ENCODE data around the gene RAP1GDS1. TPM values are rescaled to one million over a fixed set of nuclear protein-coding genes. Genes with fewer than 3 reads are reported as not detected.

Gene RAP1GDS1
- total RNA-seq, 1 donor from 2014 or later = 66.3 TPM

DNA sequence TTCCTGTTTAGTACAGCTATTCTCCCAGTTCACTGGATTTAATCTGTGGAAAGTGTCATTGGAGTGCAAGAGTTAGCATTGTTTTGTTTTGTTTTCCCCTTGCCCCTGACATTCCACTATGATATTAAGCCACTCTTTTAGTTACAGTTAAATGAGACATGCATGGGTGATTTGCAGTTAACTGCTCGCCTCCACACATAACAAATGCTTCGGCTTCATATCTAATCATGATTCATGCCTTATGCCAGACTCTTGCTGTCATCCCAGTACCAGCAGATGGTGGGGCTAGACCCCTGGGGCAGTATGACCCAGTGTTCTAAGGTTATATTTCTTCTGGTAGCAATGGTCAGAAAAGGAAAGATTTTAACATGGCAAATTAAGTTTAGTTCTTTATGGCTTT lies 80.1 kb downstream of the RAP1GDS1 start:
- Histone ChIP-seq H3K4me3 (ENCODE audit: low read depth, low read length) (no peak overlapping the region), H3K36me3 (ENCODE audit: control insufficient read depth, insufficient read depth, low read length) (no peaks in the 10 kb centered on the region), H3K27me3 (ENCODE audit: control insufficient read depth, insufficient read depth, low read length) (no peaks in the 10 kb centered on the region)
- TF ChIP-seq, protein P1, sequence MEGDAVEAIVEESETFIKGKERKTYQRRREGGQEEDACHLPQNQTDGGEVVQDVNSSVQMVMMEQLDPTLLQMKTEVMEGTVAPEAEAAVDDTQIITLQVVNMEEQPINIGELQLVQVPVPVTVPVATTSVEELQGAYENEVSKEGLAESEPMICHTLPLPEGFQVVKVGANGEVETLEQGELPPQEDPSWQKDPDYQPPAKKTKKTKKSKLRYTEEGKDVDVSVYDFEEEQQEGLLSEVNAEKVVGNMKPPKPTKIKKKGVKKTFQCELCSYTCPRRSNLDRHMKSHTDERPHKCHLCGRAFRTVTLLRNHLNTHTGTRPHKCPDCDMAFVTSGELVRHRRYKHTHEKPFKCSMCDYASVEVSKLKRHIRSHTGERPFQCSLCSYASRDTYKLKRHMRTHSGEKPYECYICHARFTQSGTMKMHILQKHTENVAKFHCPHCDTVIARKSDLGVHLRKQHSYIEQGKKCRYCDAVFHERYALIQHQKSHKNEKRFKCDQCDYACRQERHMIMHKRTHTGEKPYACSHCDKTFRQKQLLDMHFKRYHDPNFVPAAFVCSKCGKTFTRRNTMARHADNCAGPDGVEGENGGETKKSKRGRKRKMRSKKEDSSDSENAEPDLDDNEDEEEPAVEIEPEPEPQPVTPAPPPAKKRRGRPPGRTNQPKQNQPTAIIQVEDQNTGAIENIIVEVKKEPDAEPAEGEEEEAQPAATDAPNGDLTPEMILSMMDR (IDR thresholded peaks at IDR 0.05; ENCODE audit: insufficient read depth, low read length, severe bottlenecking) = no peak
- DNase-seq (ENCODE audit: low read depth) = no peak
- no peak for FAIRE-seq

DNA sequence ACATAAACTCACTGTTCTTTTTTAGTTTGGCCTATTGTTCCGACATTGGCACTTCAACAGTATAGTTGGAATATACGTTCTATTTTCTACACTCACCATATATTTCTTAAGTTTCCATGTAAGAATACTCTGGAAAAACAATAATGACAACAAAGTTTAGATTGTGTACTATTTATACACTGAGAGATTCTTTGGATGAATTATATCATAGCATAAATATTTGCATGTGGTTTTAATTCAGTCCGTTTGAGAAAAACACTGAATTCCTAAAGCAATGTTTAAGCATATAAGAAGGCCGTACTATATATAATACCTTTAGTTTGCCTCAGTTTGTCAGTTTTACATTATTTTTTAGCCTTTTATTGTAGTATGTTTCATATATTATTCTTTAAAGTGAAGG lies 82.4 kb downstream of the RAP1GDS1 start:
- TF ChIP-seq, protein P1 (IDR thresholded peaks at IDR 0.05; ENCODE audit: insufficient read depth, low read length, severe bottlenecking) = no peak
- no peak for DNase-seq (ENCODE audit: low read depth)
- Histone ChIP-seq H3K4me3 (ENCODE audit: low read depth, low read length) (no peak overlapping the region), H3K27me3 (ENCODE audit: control insufficient read depth, insufficient read depth, low read length) (no peaks in the 10 kb centered on the region), H3K36me3 (ENCODE audit: control insufficient read depth, insufficient read depth, low read length) (no peaks in the 10 kb centered on the region)
- no peak for FAIRE-seq

DNA sequence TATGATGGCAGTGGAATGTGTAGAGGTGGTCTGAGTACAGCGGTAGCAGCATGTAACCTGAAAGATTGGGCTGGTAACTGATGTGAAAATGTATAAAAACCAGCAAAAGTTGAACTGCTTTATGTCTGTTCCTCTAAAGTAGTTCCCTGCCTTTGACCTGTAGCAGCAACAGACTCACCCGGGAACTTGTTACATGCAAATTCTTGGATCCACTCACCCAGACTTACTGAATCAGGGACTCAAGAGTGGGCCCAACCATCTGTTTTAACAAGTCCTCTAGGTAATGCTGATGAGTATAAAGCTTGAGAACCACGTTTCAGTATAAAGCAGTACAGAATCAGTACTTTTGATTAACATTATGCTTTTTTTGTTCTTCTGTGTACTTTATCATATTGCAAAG lies 84.7 kb downstream of the RAP1GDS1 start:
- H3K4me3 ChIP-seq (ENCODE audit: low read depth, low read length) = no peak overlapping the region
- no peak for DNase-seq (ENCODE audit: low read depth)
- FAIRE-seq = no peak
- H3K27me3 ChIP-seq (ENCODE audit: control insufficient read depth, insufficient read depth, low read length) = no peaks in the 10 kb centered on the region
- TF ChIP-seq, protein P1 (IDR thresholded peaks at IDR 0.05; ENCODE audit: insufficient read depth, low read length, severe bottlenecking) = no peak
- no peaks in the 10 kb centered on the region for H3K36me3 ChIP-seq (ENCODE audit: control insufficient read depth, insufficient read depth, low read length)

DNA sequence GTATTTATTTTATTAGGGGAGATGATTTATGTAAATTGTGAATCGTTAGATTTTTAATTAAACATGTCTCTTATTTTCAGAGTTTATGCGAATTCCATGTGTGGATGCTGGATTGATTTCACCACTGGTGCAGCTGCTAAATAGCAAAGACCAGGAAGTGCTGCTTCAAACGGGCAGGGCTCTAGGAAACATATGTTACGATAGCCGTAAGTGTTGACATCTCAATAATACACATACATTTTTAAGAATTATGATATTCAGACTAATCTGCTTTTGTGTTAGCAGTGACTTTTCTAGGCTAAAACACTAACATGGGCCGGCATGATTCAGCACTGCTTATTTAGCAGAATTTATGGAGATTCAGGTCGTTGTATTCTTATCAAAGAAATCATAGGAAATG lies 91.2 kb downstream of the RAP1GDS1 start:
- DNase-seq (ENCODE audit: low read depth) = no peak
- no peak for FAIRE-seq
- TF ChIP-seq, protein P1 (IDR thresholded peaks at IDR 0.05; ENCODE audit: insufficient read depth, low read length, severe bottlenecking) = no peak

DNA sequence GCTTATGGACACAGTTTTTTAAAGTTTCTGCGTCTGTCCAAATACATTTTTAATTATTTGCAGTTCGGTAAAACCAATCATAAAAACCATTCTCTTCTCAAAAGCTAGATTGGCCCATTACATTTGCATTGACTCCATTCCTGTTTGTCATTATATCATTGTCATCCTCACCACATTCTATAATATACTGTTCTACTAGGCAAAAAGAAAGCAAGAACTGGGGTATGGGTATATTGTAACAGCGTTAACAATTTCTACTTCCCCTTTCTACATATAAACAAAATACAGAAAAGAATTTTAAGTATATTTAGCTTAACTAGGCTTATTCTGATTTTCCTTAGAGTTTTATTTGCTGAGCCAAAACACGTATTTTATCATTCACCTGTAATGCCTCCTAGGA lies 91.8 kb downstream of the RAP1GDS1 start:
- Histone ChIP-seq H3K4me3 (ENCODE audit: low read depth, low read length) (no peak overlapping the region), H3K27me3 (ENCODE audit: control insufficient read depth, insufficient read depth, low read length) (no peaks in the 10 kb centered on the region), H3K36me3 (ENCODE audit: control insufficient read depth, insufficient read depth, low read length) (no peaks in the 10 kb centered on the region)
- DNase-seq (ENCODE audit: low read depth) (no peak), FAIRE-seq (no peak)
- TF ChIP-seq, protein P1 (IDR thresholded peaks at IDR 0.05; ENCODE audit: insufficient read depth, low read length, severe bottlenecking) = no peak

More for the DNA sequence above, 91.2 kb downstream of the RAP1GDS1 start:
- Histone ChIP-seq H3K4me3 (ENCODE audit: low read depth, low read length) (no peak overlapping the region), H3K27me3 (ENCODE audit: control insufficient read depth, insufficient read depth, low read length) (no peaks in the 10 kb centered on the region), H3K36me3 (ENCODE audit: control insufficient read depth, insufficient read depth, low read length) (no peaks in the 10 kb centered on the region)

DNA sequence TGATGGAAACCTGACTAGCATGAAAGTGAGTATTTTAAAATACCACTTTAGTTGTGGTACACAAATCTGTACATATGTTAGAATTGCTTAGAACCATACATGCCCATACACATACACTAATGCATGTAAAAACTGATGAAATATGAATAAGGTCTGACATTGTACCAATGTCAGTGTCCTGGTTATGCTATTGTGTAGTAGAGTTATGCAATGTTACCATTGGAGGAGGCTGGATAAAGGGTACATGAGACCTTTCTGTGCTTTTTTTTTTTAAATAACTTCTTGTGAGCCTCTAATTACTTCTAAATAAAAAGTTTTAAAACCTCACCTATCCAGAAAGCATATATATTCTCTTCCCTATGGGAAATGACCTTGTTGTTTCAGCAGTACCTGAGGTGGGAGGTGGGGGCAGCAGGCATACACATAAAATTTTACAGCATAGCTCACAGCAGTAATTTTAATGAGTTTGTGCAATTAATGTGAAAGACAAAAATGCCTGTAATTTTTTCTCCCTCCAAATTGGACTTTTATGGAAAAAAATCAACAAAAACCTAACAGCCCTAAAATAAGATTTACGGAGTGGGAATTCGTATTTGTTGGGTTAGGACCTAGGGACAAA lies 97.6 kb downstream of the RAP1GDS1 start:
- no peak for FAIRE-seq
- TF ChIP-seq, protein P1 (IDR thresholded peaks at IDR 0.05; ENCODE audit: insufficient read depth, low read length, severe bottlenecking) = no peak

More for the DNA sequence above, 97.6 kb downstream of the RAP1GDS1 start:
- Histone ChIP-seq H3K36me3 (ENCODE audit: control insufficient read depth, insufficient read depth, low read length) (no peaks in the 10 kb centered on the region), H3K4me3 (ENCODE audit: low read depth, low read length) (no peak overlapping the region), H3K27me3 (ENCODE audit: control insufficient read depth, insufficient read depth, low read length) (no peaks in the 10 kb centered on the region)
- no peak for DNase-seq (ENCODE audit: low read depth)

Data from bronchial epithelial cell (primary cell).